ENCODE data around the gene MUCL1.

The MUCL1 gene

DNA sequence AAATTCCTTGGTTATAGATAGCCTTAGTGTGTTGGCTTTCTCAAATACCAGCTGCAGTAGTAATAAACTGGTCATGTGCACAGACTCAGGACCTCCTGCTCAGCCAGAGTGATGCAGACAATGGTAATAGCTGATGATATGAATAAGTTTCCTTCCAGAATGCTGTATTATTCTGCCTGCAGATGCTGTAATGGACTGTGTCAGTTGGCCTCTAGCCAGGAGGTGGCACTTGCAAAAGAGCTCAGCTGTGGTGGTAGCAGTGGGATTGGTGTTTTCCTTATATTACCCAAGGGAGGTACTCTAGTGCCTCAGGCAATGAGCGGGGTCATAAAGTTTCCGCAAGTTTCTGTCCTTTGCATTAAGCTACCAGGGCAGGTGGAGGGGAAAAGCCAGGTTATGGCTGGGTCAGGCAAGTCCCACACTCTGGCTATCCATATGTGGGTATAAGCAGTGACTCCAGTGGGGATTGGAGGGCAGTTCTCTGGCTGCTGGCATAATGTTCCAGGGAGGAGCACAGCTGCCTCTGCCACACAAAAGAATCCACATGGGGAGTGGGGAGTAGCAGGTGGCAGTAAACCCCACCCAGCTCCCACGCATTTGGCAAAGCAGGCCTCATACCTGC, 14.0 kb upstream of the MUCL1 start:
- in situ Hi-C loops (cut with HindIII; ENCODE audit: low pct_ligation_motif_present, low sequenced_read_pairs): no loop called here
- DNase-seq: no peak
- Histone ChIP-seq H3K36me3 (replicated peaks) (no peaks in the 10 kb centered on the region), H3K27me3 (replicated peaks) (no peaks in the 10 kb centered on the region), H3K27ac (no peak overlapping the region), H3K4me3 (ENCODE audit: low read depth, low read length) (no peak overlapping the region)
- TF ChIP-seq, protein P1, sequence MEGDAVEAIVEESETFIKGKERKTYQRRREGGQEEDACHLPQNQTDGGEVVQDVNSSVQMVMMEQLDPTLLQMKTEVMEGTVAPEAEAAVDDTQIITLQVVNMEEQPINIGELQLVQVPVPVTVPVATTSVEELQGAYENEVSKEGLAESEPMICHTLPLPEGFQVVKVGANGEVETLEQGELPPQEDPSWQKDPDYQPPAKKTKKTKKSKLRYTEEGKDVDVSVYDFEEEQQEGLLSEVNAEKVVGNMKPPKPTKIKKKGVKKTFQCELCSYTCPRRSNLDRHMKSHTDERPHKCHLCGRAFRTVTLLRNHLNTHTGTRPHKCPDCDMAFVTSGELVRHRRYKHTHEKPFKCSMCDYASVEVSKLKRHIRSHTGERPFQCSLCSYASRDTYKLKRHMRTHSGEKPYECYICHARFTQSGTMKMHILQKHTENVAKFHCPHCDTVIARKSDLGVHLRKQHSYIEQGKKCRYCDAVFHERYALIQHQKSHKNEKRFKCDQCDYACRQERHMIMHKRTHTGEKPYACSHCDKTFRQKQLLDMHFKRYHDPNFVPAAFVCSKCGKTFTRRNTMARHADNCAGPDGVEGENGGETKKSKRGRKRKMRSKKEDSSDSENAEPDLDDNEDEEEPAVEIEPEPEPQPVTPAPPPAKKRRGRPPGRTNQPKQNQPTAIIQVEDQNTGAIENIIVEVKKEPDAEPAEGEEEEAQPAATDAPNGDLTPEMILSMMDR (IDR thresholded peaks at IDR 0.05; ENCODE audit: low read depth, low read length, missing control alignments): no peak

DNA sequence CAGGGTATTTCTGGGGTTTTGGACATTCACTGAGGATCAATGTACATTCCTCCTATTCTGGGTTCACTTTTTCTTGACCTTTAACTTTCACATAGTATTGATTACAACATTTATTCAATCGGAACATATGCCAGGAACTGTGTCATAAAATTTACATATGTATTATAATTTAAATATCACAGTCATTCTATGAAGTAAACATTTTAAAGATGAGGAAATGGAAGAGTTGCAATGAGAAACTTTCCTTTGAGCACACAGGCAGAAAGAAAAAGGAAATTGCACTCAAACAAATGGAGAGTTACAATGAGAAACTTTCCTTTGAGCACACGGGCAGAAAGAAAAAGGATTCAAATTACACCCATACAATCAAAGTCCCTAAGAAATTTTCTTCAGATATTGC, 3.1 kb downstream of the MUCL1 start:
- in situ Hi-C loops (cut with HindIII; ENCODE audit: low pct_ligation_motif_present, low sequenced_read_pairs): no loop called here
- Histone ChIP-seq H3K27me3 (replicated peaks) (peaks cover 1% of the 10 kb centered on the region), H3K27ac (no peak overlapping the region), H3K4me3 (ENCODE audit: low read depth, low read length) (no peak overlapping the region), H3K36me3 (replicated peaks) (no peaks in the 10 kb centered on the region)
- DNase-seq: no peak
- TF ChIP-seq, protein P1 (IDR thresholded peaks at IDR 0.05; ENCODE audit: low read depth, low read length, missing control alignments): no peak

DNA sequence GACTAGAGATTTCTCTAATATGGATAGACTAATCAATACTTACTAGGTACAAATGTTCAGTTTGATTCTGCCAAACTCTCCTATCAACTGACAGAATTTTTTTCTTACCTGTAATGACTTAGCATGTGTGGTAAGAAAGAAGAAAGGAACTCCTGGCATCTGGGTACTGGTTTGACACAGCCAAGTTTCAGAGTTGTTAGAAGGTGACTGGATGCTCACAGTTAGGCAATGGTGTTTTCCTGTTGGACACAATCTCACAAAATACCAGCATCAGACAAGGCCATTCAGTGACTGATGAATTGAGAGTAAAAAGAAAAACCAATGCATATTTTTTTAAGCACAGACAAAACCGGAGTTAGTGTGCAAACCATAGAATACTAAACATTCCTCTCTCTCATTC, 4.2 kb downstream of the MUCL1 start:
- Histone ChIP-seq H3K36me3 (replicated peaks) (no peaks in the 10 kb centered on the region), H3K4me3 (ENCODE audit: low read depth, low read length) (no peak overlapping the region), H3K27me3 (replicated peaks) (peaks cover 1% of the 10 kb centered on the region), H3K27ac (no peak overlapping the region)
- in situ Hi-C loops (cut with HindIII; ENCODE audit: low pct_ligation_motif_present, low sequenced_read_pairs): no loop called here
- TF ChIP-seq, protein P1 (IDR thresholded peaks at IDR 0.05; ENCODE audit: low read depth, low read length, missing control alignments): no peak
- DNase-seq: no peak

DNA sequence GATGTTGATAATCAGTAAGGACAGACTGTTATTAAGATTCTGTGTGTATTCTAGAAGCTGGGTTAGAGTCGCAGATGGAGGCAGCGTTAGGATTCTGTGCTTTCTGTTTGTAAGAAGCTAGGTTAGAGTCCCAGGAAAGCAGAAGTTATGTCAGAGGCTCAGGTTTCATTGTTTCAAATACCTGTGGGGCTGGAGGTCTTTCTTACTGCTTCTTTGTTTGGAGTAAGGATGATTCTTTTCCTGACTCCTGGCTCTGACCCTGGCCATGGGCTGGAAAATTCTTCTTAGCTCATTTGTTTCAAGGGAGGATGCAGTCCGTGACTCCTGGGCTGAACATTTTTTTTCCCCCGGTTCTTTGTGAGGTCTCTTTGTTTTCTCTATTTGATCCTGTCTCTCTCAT, 5.2 kb downstream of the MUCL1 start:
- no peak for DNase-seq
- Histone ChIP-seq H3K27me3 (replicated peaks) (peaks cover 1% of the 10 kb centered on the region), H3K4me3 (ENCODE audit: low read depth, low read length) (no peak overlapping the region), H3K36me3 (replicated peaks) (no peaks in the 10 kb centered on the region), H3K27ac (no peak overlapping the region)
- in situ Hi-C loops (cut with HindIII; ENCODE audit: low pct_ligation_motif_present, low sequenced_read_pairs): no loop called here
- TF ChIP-seq, protein P1 (IDR thresholded peaks at IDR 0.05; ENCODE audit: low read depth, low read length, missing control alignments): no peak

DNA sequence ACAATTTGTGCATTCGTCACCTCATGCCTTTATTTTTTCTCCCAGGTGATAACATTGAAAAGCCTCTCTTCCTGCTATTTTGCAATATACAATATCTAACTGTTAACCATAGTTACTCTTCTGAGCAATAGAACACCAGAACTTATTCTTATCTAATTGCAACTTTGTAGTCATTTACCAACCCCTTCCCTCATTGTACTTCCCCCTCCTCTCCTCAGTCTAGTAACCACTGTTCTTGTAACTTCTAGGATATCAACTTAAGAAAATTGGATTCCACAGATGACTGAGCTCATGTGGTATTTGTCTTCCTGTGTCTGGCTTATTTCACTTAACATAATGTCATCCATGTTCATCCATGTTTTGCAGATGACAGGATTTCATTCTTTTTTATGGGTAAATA, 7.6 kb downstream of the MUCL1 start:
- DNase-seq: no peak
- H3K27ac ChIP-seq: no peak overlapping the region
- in situ Hi-C loops (cut with HindIII; ENCODE audit: low pct_ligation_motif_present, low sequenced_read_pairs): no loop called here
- TF ChIP-seq, protein P1 (IDR thresholded peaks at IDR 0.05; ENCODE audit: low read depth, low read length, missing control alignments): no peak
- H3K27me3 ChIP-seq (replicated peaks): no peaks in the 10 kb centered on the region
- H3K4me3 ChIP-seq (ENCODE audit: low read depth, low read length): no peak overlapping the region
- no peaks in the 10 kb centered on the region for H3K36me3 ChIP-seq (replicated peaks)
